Limb (tissue), 2 donors: Measurements from ENCODE around the gene REM1.
A peak's percentile ranks its signal among the peaks of the same experiment; 100 is the strongest.
"Not testable (repeated sequence)": the region's sequence is repeated elsewhere in the genome, so short reads cannot be mapped to it uniquely, and the experiment has no call there.

Experiments
- DNase-seq, 2 donors: peaks; one replicate each; pipeline ENCODE4 v3.0.0-alpha.2; 2016; ENCODE audit errors: extremely low spot score in 2 of 2

REM1 gene

GRCh38 chr20:31474758-31475427, at the start of gene REM1, which contains the start of gene DEFB124:
TSS of gene REM1 (plus strand) at chr20:31475288. CDS start at chr20:31476446, 1,158 bp downstream.
TSS of gene DEFB124 (minus strand) at chr20:31475127. CDS start at chr20:31473013, 2,114 bp downstream.
- DNase-seq = no peak

GRCh38 chr20:31425797-31426196, 49.3 kb upstream of the REM1 start:
- no peak for DNase-seq

- DNase-seq = not testable (repeated sequence)
These were observed 48.1 kb upstream of the REM1 start for GRCh38 chr20:31426891-31427551.

GRCh38 chr20:31427576-31427975, 47.5 kb upstream of the REM1 start:
- not testable (repeated sequence) for DNase-seq

- no peak for DNase-seq
These were observed 44.4 kb upstream of the REM1 start for GRCh38 chr20:31430568-31431115.

GRCh38 chr20:31440012-31440659, 35.0 kb upstream of the REM1 start, which contains the start of gene DEFB123:
TSS of gene DEFB123 (plus strand) at chr20:31440632. CDS start at chr20:31440699, 67 bp downstream.
- DNase-seq = no peak

GRCh38 chr20:31446084-31446819, 28.8 kb upstream of the REM1 start:
- DNase-seq = no peak

- no peak for DNase-seq
These were observed 25.3 kb upstream of the REM1 start for GRCh38 chr20:31449511-31450414.

- no peak for DNase-seq
These were observed 22.5 kb upstream of the REM1 start for GRCh38 chr20:31452575-31452974.

- DNase-seq = no peak
These were observed 20.7 kb upstream of the REM1 start for GRCh38 chr20:31454361-31454760.

- not testable (repeated sequence) for DNase-seq
These were observed 4.1 kb upstream of the REM1 start for GRCh38 chr20:31470946-31471345.

- no peak for DNase-seq
These were observed 2.4 kb upstream of the REM1 start for GRCh38 chr20:31472395-31473330.

- no peak for DNase-seq
These were observed 1.6 kb upstream of the REM1 start for GRCh38 chr20:31473331-31474096.

- no peak for DNase-seq
These were observed 1.0 kb upstream of the REM1 start for GRCh38 chr20:31474097-31474436.

- no peak for DNase-seq
These were observed 595 bp downstream of the REM1 start for GRCh38 chr20:31475472-31476293.

GRCh38 chr20:31476294-31476585, 1.2 kb downstream of the REM1 start:
- no peak for DNase-seq

- DNase-seq = no peak
These were observed 1.6 kb downstream of the REM1 start for GRCh38 chr20:31476643-31477215.

GRCh38 chr20:31484001-31484400, 8.9 kb downstream of the REM1 start:
- DNase-seq = peak; percentile 34 to 64
